NCI-H2196 treated with DMSO at 0.1 percent for 48 hours (cell line): Measurements from ENCODE around the gene HTRA2.
"Not testable (repeated sequence)": the region's sequence is repeated elsewhere in the genome, so short reads cannot be mapped to it uniquely, and the experiment has no call there.

Experiments
- DNase-seq: peaks from one replicate; lab custom pipeline; 2025; ENCODE audit not compliant: unreplicated experiment; lab: John Stamatoyannopoulos, UW

Gene HTRA2

DNA sequence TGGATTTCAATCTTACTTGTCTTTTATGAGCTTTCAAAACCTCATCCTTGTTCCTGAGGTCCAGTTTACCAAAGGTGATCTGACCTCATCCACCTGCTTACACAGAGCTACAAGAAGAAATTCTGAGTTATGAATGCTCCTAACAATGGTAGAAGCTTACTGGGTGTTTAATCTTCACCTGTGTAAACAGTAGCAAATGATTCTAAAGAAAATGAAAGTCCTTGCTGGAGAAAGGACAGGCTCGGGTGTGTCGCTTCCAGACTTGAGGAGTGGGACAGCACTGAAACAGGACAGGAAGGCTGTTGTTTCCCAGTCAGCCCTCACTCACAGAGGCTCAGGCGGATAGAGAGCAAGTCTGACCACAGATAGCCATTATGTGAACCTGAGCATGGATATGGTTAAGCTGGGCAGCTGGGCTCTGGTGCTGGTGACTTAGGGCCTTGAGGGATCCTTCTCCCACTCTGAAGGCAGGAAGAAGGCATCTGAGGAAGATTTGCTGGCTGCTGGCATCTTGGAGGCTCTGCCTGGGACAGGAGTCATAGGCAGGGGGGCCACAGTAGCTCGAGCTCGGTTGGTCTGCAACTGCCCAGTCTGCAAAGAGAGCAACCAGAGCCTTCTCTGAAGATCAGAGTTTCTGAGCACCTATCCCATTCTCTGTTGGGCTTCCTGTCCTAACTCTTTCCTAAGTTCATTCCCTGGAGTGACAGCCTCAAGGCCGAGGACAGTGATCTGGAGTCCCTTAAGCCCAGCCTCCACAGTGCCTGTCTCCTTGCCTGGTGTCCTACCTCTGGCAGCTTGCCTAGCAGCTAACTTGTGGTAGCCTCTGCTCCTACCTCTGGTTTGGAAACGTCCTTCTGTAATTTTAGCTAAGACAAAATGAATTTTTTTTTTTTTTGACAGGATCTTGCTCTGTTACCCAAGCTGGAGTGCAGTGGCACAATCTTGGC lies 28.8 kb downstream of the HTRA2 start:
- DNase-seq = no peak

DNA sequence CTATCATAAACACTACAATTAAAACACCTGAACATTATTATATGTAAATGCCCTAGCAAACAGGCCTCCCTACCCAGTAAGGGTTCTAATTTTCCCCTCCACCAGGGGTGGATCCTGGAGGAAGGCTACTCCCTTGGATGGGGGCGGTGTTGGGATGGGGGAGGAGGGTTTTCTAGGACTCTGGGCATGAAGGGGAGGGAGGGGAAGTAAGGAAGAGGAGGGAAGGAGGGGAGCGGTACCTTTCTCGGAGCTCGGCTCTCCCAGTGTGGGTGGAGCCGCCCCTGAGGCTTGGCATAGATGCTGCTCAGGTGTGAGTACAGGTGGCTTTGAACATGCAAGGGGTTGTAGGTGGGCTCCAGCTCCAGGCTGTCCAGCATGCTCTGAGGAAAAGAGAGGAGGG lies 30.2 kb downstream of the HTRA2 start:
- no peak for DNase-seq

DNA sequence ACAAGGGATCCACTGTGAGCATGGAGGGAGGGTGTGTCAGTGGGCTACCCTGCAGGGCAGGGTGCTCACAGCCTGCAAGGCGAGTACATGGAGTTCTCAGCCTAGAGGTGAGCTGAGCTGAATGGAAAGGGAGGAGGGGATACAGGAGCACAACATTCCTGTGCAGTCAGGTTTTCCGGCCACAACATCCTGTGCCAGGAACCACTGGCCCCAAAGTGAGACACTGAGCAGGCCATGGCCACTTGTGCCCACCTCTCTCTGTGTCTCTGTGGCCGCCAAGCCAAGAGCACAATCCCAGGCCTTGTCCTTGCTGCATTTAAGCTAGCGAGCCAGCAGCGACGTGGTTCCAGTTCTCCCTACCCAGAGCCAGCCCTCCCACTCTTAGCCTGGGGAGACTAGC lies 30.9 kb downstream of the HTRA2 start:
- no peak for DNase-seq

DNA sequence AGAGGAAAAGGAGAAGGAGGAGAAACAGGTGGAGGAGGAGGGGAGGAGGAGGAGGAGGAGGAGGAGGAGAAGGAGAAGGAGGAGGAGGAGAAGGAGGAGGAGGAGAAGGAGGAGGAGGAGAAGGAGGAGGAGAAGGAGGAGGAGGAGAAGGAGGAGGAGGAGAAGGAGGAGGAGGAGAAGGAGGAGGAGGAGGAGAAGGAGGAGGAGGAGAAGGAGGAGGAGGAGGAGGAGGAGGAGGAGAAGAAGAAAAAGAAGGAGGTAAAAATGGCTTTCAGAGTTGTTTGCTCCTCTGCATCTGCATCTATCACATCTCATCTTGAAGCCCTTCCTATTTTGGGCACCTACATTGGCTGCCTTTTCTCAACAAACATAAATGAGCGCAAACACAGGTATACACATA lies 31.3 kb downstream of the HTRA2 start:
- not testable (repeated sequence) for DNase-seq

DNA sequence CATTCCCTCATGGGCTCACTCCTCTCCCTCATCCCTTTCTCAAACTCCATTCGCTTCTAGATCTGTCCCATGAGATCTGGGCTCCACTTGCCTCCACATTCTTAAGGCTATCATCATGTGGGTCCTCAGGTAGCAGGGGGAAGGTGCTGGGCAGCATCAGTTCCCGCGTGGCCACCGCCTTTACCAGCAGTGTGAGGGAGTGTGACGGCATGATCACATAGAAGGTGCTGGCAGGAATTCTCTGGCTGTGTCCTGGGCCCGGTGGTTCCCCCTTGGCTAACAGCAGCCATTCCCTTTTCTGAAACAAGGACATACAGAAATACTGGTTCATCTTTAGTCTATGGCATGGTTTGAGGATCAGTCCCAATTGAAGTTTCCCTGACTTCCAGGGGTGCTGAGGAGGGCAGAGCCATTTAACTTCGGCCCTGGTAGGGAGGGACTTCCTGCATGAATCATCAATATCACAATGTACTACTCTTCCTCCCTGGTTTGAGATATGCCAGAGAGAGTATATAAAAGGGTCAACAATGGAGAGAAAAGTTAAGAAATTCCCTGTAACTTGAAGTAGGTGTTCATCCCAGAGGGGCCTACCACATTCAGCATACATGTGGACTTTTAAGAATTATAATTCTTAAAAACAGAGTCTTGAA lies 32.5 kb downstream of the HTRA2 start:
- DNase-seq = no peak

DNA sequence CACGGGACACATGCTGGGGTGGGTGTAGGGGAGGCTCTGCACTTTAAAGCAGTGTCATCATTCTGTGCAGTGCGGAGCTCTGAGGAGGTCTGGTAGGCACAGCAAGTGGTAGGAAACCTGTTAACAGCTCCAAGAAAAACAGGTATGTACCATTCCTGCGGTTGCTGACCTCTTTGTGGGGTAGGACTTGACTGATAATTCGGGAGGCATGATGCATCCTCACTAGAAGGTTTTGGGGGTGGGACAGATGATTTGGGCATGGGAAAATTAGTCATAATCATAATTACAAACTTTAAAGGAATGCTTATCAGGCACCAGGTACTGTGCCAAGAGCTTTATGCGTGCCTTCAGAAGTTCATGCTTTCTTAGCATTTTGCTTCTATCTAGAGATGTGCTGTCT lies 34.5 kb downstream of the HTRA2 start:
- DNase-seq = no peak

DNA sequence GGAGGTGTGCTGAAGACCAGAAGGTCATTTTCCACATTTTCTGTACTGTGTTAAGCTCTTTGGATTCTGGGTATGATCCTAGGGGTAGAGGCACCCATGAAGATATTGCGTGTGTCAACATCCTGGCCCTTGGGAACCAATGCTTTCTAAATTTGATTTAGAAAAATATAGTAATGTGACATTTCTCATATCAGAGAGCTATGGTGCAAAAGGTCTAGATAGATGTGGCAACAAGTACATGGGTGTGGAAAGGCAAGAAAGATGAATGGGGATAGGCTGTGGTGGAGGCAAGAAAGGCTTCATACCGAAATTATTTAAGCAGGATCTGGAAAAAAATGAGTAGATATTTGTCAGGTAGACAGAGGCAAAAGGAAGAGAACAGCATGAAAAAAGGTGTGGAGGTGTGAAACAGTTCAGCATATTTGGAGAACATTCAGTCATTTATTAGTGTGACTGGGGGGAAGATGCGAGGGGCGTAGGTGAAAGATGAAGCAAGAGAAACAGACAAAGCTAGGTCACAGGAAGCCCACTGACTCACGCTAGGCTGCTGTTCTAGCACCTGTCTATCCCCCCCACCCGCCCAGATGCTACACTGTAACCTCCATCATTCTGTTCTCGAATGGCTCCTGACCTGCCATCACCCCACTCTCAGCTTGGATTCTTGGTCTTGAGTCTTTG lies 36.5 kb downstream of the HTRA2 start:
- DNase-seq = no peak

DNA sequence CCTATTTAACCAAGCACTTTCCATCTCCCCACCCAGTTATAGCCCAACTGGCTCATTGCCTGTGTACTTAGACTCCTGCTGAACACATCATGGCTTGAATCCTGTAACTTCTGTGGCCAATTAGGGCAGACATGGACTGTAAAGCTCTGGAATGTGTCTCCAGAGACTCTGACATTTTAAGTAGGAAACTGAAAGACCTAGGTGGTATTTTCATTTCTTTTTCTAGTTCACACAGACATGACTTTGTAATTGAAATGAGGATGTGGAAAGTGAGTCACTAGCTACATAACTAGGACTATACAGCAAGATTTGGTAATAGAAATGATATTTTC lies 37.0 kb downstream of the HTRA2 start:
- no peak for DNase-seq

DNA sequence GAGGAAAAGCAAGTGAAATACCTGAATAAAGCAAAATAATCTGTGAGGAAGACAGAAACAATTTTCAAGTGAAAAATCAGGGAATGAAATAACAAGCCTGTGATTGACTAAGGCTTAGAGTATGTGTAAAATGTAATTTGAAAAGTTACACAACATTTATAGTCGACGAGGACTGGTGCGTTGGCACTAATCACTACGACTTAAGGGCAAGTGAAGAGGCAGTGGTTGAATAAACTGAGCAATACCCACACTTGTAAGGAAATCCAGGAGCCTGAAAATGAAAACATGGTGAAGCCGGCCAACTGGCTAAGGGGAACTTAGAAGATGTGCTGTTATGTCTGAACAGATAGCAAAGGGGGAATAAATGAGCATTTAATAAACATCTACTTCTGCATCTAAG lies 38.1 kb downstream of the HTRA2 start:
- no peak for DNase-seq

DNA sequence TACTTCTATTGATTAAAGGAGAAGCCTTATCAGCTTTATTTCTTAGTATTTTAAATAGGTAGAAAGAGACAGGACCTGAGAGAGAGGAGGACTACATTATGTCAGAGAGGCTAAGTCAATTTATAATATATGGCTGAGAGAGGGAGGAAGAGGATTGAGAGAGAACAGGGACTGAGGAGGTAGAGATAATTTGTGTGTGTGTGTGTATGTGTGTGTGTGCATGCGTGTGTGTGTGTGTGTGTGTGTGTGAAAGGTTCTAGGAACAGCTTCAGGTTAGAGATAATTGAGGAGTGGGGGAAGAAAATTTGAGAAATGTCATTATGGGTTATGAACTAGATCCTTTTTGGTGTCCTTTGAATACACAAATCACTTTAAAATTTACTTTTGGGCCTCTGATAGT lies 40.0 kb downstream of the HTRA2 start:
- DNase-seq = no peak

DNA sequence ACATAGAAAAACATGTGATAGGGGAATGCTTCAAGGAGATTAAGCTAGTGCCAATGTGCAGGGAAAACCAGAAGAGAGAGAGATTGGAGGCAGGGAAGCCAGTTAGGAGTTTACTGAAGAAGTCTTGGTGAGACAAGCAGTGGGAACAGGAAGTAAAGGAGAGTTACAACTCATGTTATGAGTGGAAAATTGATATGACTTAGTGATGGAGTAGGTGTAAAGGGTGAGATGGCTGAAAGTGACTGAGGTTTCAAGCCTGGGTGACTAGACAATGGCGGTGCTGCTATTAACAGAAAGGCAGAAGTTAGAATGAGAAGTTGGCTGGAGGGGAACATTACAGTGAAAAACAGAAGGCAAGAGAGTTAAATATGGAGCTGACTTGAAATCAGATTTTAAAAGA lies 41.3 kb downstream of the HTRA2 start:
- no peak for DNase-seq

DNA sequence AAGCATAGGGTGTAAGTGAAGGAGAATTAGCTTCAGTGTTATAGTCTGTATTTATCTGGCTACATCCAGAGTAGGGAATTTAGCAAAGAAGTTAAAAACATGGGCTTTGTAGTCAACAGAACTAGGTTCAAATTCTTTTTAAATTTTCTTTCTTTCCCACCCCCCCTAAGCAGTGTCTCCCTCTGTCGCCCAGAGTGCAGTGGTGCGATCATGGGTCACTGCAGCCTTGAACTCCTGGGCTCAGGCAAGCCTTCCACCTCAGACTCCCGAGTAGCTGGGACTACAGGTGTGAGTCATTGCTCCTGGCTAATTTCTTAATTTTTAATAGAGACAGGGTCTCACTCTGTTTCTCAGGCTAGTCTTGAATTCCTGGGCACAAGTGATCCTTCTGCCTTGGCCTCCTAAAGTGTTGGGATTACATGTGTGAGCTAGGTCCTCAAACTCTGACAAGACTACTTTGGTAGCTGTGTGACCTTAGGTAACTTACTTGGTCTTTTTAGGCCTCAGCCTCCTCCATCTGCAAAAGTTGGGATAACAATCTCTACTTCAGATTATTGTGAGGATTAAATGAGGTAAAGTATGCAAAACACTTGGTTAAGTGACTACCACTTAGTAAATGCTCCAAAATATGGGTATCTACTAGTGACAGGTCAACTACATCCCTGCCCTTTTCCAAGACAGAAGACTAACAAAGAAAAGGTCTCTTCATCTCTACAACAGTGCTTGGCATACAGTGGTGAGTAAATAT lies 42.6 kb downstream of the HTRA2 start:
- DNase-seq = no peak

DNA sequence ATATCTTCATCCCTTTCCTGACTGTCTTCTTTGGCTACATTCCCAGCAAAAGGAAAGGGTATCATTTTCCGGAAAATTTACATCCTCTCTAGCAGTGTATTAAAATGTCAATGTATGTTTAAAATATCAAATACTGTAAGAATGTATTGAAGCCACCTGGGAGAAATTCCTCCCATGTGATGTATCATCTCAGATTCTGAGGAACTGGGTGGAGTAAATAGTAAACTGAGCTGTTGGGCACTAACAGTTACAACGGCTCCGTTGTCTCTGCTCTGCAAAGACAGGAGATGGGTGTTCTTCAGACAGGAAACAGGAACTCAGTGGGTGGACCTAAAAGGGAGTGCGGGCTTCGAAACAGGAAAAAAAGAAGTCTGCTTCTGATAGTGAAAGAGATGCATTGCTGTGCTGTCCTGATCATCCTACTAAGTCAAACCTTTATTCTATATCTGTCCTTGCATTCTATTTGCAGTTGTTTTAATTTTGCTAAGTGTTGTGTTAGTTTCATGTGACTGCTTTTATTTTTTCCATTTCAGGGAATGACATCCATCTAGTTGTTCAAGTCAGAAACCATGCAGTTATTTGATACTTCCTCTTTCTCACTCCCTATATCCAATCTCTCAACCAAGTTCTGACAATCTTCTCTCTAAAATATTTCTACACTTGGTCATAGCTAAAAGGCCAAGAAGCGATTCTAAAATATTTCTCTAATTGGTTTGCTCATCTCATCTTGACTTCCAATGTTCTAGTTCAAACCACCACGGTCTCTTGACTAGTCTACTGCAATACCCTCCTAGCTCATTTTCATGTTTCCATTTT lies 44.2 kb downstream of the HTRA2 start:
- DNase-seq = no peak

DNA sequence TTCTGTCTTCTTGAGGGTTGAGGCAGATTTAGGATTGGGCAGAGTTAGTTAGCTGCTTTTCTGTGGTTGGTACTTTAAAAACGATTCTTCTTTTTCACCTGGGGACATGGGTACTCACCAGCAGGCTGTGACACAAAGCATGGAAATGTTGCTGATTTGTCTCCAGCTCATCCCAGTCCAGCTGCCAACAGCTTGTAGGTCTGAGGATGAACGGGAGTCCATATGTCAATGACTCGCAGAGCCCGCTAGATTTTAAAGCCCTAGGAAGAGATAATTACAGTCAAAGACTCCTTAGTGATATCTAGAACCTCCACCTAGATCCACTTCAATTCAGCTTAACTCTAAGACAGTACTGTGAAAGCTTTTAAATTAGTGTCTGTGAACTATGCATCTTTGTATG lies 45.6 kb downstream of the HTRA2 start:
- DNase-seq = no peak

DNA sequence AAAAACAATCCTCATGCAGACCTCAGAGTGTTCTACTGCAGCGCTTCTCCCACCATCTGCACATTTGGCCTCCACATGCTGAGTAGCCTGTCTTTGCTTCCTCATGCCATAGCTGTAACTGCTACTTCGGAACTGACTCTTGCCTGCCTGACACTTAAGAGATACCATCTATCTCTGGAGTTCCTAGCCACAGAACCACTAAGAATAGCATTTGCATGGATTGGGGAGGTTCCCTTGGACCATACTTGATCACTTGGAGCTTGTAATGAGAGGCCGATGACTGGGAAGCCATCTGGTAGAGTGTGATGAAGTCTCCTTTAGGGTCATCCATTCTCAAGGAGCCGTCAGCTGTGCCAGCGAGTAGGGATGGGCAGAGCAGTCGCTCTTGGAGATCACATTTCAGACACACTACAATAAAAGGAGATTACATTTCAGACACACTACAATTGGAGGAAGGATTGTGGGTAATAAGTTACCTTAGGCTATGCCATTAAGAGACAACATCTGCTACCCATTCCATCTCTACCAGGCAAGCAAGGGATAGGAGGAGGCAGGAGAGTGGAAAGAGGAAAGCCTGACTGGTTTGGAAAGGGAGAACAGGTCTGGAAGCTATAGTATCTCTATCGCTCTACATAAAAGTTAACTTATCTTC lies 46.6 kb downstream of the HTRA2 start:
- DNase-seq = no peak

DNA sequence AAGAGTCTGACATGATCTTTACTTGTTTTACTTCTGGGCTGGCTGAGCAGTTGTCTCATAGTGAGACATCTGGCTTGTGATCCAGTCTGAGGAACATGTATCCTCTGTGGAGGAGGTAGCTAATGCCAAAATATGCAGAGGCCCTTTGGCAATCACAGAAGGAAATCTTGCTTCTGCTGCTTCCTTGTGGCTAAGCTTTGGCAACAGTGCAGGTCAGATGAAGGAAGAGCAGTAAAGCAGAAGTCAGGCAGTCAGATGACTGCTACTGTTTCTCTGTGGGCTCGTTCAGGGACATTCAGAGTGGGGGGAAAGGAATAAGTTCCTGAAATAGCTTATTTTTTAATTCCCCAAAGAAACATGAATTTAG lies 47.1 kb downstream of the HTRA2 start:
- no peak for DNase-seq

DNA sequence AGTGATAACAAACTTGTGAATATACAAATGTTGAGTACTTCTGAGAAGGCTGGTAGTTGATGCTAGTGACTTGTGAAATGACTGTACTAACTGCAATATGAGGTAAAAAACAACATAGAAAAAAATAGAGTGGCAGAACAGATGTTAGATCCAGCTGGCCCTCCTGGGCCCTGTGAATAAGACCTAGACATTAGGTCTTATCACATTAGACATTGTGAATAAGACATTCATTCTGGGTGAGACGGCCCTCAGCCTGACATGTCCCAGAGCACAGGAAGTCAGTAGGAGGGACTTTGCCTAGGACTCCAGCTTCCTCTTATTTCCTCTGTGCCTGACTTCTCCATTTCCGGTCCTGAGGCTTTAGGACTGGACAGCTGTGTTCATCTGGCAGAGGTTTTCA lies 47.7 kb downstream of the HTRA2 start:
- DNase-seq = no peak

DNA sequence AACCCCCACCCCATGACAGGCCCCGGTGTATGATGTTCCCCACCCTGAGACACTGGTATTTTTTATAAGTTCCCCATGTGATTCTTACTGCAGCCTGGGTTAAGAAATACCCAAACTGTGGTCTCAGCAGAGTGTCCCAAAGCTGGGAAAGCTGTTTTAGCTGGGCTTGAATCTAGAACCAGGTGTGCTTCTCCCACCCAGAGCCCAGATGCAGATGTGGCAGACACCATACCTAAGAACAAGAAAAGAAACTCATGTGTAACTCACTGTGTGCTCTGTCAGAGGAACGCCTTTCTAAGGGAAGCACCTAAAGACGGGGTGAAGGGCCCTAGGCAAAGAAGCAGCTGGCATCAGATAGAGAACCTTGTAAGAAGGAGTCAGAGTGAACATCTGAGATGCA lies 48.7 kb downstream of the HTRA2 start:
- DNase-seq = no peak

DNA sequence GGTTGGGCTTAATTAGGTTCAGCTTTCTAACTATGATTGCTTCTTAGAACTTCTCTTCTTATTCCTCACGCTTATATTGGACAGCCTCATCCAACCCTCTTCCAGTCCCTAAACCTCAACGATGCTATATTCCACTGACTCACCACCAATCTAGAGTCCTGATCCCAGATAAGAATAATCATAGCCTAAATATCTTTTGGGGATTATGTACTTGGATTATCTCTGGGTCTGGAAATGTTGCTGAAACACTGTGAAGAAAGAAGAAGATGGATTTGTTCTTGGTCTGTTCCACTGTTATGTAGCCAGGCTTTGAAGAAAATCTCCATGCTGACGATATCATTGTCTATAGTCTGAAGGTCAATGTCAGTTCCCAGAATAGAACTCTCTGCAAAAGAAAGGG lies 51.7 kb downstream of the HTRA2 start:
- no peak for DNase-seq

DNA sequence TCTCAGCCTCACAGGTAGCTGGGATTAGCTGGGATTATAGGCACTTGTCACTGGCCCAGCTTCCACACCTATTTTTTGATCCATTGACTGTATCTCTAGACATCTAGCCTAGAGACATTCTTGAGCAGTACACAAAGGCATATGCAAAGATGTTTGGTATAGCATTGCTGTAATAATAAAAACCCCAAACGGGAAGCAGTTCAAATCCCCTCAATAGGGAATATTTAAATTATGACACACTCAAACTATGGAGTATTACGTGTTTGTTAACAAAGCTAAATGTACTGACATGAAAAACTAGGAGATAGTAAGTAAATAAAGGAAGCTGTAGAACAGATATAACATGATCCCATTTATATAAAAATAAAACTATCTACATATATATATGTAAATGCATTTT lies 52.5 kb downstream of the HTRA2 start:
- DNase-seq = no peak
